ENCODE data around the gene ROR1. TPM values are rescaled to one million over a fixed set of nuclear protein-coding genes. Genes with fewer than 3 reads are reported as not detected.

The ROR1 gene
- polyA plus RNA-seq, 1 of the 3 experiments (the other 2 are of a cell fraction) = 4.0 TPM

DNA sequence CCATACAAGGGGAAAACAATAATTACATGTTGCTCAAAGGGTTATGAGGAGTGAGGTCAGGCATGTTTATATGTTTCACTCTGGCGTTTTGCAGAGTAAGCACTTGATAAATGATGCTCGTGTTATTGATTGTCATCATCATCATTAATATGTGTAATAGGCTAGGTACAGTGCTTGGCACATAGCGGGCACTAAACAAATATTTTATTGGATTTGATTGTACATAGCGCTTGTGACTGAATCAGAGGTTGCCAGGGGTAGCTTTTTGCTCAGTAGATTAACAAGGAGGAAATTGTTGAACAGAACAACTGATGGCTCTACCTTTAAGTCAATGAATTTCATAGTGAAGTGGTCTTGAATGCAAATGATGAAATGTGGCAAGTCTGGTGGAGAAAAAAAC, 91.7 kb downstream of the ROR1 start:
- H3K4me1 ChIP-seq (ENCODE audit: control insufficient read depth in 1 of 2, insufficient read depth in 2 of 2, low read depth in 1 of 2, low read length in 1 of 2) = peaks cover 6 to 34% of the 10 kb centered on the region in 2 experiments; a peak in 3 of 4 replicates
- H3K79me2 ChIP-seq (ENCODE audit: insufficient read depth) = no peaks in the 10 kb centered on the region
- no peak overlapping the region for H3K9ac ChIP-seq
- TF ChIP-seq PBX3 (IDR thresholded peaks at IDR 0.05) (no peak), TCF12 (IDR thresholded peaks at IDR 0.05) (no peak), TEAD4 (IDR thresholded peaks at IDR 0.05; ENCODE audit: borderline replicate concordance, insufficient read depth) (no peak), RCOR1 (IDR thresholded peaks at IDR 0.05; ENCODE audit: low read length) (no peak)
- TF ChIP-seq, protein P1, sequence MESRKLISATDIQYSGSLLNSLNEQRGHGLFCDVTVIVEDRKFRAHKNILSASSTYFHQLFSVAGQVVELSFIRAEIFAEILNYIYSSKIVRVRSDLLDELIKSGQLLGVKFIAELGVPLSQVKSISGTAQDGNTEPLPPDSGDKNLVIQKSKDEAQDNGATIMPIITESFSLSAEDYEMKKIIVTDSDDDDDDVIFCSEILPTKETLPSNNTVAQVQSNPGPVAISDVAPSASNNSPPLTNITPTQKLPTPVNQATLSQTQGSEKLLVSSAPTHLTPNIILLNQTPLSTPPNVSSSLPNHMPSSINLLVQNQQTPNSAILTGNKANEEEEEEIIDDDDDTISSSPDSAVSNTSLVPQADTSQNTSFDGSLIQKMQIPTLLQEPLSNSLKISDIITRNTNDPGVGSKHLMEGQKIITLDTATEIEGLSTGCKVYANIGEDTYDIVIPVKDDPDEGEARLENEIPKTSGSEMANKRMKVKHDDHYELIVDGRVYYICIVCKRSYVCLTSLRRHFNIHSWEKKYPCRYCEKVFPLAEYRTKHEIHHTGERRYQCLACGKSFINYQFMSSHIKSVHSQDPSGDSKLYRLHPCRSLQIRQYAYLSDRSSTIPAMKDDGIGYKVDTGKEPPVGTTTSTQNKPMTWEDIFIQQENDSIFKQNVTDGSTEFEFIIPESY (IDR thresholded peaks at IDR 0.05; ENCODE audit: borderline replicate concordance, low read depth) = no peak
- WGBS (ENCODE audit: low lambda C conversion rate) = 94% methylated on average over 4 of the region's 4 CpGs
- no peak overlapping the region for H3K4me2 ChIP-seq
- H3K27me3 ChIP-seq (ENCODE audit: insufficient read depth) = no peaks in the 10 kb centered on the region
- no peaks in the 10 kb centered on the region for H3F3A ChIP-seq (replicated peaks; ENCODE audit: insufficient read depth)
- ChIA-PET CTCF (interaction anchor here (1.0 to 2.0 kb wide), 5 partner anchors 10 to 378 kb away, joined by 3 to 7 read pairs (median 6); no protein-coding TSS in a partner anchor), POLR2A (no interaction called here)
- H3K9me2 ChIP-seq = no peaks in the 10 kb centered on the region
- H3K4me3 ChIP-seq (ENCODE audit: low read depth in 2 of 2, low read length in 1 of 2) = no peak overlapping the region
- no peak overlapping the region for H2AFZ ChIP-seq (ENCODE audit: low read depth)
- no peaks in the 10 kb centered on the region for H3K36me3 ChIP-seq (replicated peaks in 1 of 2; ENCODE audit: control insufficient read depth in 1 of 2, insufficient read depth in 2 of 2, low read length in 1 of 2)
- no peak for DNase-seq
- no peaks in the 10 kb centered on the region for H3K9me3 ChIP-seq
- no peaks in the 10 kb centered on the region for H4K20me1 ChIP-seq (ENCODE audit: insufficient read depth)
- H3K27ac ChIP-seq (ENCODE audit: low read depth in 2 of 2, low read length in 1 of 2) = peak overlapping the region in 1 of 2 experiments; percentile 88; a peak in 2 of 4 replicates

DNA sequence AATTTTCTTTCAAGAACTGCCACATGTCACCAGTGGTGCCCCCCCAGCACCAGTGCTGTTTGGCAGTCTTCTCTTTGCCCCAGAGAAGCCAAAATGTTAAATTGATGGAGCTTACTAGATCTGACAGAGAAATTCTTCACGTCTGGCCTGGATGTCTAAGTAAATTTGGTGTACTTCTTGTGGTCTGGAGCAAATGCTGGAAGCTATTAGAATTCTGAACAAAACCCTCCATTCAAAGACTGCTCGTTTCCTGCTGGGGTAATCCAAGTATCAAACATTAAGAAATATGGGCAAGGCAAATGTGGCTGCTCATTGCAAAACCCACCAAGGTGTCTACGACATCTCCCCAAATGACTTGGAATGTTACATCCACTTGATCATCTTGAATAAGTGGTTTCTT, 92.3 kb downstream of the ROR1 start:
- Histone ChIP-seq H3K9me2 (no peaks in the 10 kb centered on the region), H3K36me3 (replicated peaks in 1 of 2; ENCODE audit: control insufficient read depth in 1 of 2, insufficient read depth in 2 of 2, low read length in 1 of 2) (no peaks in the 10 kb centered on the region), H3K9ac (no peak overlapping the region), H4K20me1 (ENCODE audit: insufficient read depth) (no peaks in the 10 kb centered on the region), H2AFZ (ENCODE audit: low read depth) (no peak overlapping the region), H3K4me3 (ENCODE audit: low read depth in 2 of 2, low read length in 1 of 2) (no peak overlapping the region), H3K9me3 (no peaks in the 10 kb centered on the region), H3K4me1 (ENCODE audit: control insufficient read depth in 1 of 2, insufficient read depth in 2 of 2, low read depth in 1 of 2, low read length in 1 of 2) (peaks cover 6 to 34% of the 10 kb centered on the region in 2 experiments; a peak in 3 of 4 replicates), H3K27me3 (ENCODE audit: insufficient read depth) (no peaks in the 10 kb centered on the region), H3F3A (replicated peaks; ENCODE audit: insufficient read depth) (no peaks in the 10 kb centered on the region), H3K4me2 (no peak overlapping the region), H3K27ac (ENCODE audit: low read depth in 2 of 2, low read length in 1 of 2) (peak overlapping the region in 1 of 2 experiments; percentile 88; a peak in 2 of 4 replicates), H3K79me2 (ENCODE audit: insufficient read depth) (no peaks in the 10 kb centered on the region)
- no peak for DNase-seq
- 65% methylated on average over 3 of the region's 3 CpGs for WGBS (ENCODE audit: low lambda C conversion rate)
- POLR2A ChIA-PET = no interaction called here
- CTCF ChIA-PET = interaction anchor here (1.0 to 1.7 kb wide), 4 partner anchors 35 to 243 kb away, joined by 3 to 6 read pairs (median 4); no protein-coding TSS in a partner anchor
- TF ChIP-seq MAX (IDR thresholded peaks at IDR 0.05; ENCODE audit: low read depth) = no peak
- no peak for TF ChIP-seq USF1 (IDR thresholded peaks at IDR 0.05; ENCODE audit: borderline replicate concordance, low read depth)
- TF ChIP-seq MEF2A (IDR thresholded peaks at IDR 0.05; ENCODE audit: borderline replicate concordance, low read depth) = no peak
- TF ChIP-seq, protein P1 (IDR thresholded peaks at IDR 0.05; ENCODE audit: borderline replicate concordance, low read depth) = no peak
- no peak for TF ChIP-seq FOSL2 (IDR thresholded peaks at IDR 0.05; ENCODE audit: borderline replicate concordance, low read depth)
- TF ChIP-seq JUND (IDR thresholded peaks at IDR 0.05) = no peak
- no peak for TF ChIP-seq TAF1 (IDR thresholded peaks at IDR 0.05; ENCODE audit: borderline replicate concordance, low read depth, low read length)
- no peak for TF ChIP-seq GATA2 (CRISPR knock-in tag; IDR thresholded peaks at IDR 0.05)
- TF ChIP-seq USF2 (IDR thresholded peaks at IDR 0.05; ENCODE audit: borderline replicate concordance, low read depth, low read length) = no peak
- TF ChIP-seq TCF12 (IDR thresholded peaks at IDR 0.05) = peak; percentile 23; the same call in 1 of the 2 replicates
- TF ChIP-seq ELF1 (IDR thresholded peaks at IDR 0.05) = no peak
- no peak for TF ChIP-seq FOXJ3 (CRISPR knock-in tag; IDR thresholded peaks at IDR 0.05)
- TF ChIP-seq NRF1 (IDR thresholded peaks at IDR 0.05; ENCODE audit: low read depth, low read length) = no peak
- no peak for TF ChIP-seq GABPA (IDR thresholded peaks at IDR 0.05; ENCODE audit: low read depth)
- TF ChIP-seq FOXM1 (IDR thresholded peaks at IDR 0.05; ENCODE audit: low read depth) = no peak
- peak in 1 of 2 experiments; percentile 56; a peak in 1 of 4 replicates for TF ChIP-seq EP300 (IDR thresholded peaks at IDR 0.05; ENCODE audit: borderline replicate concordance in 1 of 2, low read depth in 1 of 2, low read length in 1 of 2)
- TF ChIP-seq NFIC (IDR thresholded peaks at IDR 0.05; ENCODE audit: borderline replicate concordance) = peak; percentile 14; the same call in 1 of the 2 replicates
- TF ChIP-seq TEAD4 (IDR thresholded peaks at IDR 0.05; ENCODE audit: borderline replicate concordance, insufficient read depth) = no peak
- no peak for TF ChIP-seq RCOR1 (IDR thresholded peaks at IDR 0.05; ENCODE audit: low read length)
